Peyer's patch (tissue), 4 donors: Measurements from ENCODE around the gene C13orf46. TPM values are rescaled to one million over a fixed set of nuclear protein-coding genes. Genes with fewer than 3 reads are reported as not detected.
A peak's percentile ranks its signal among the peaks of the same experiment; 100 is the strongest.

Source experiments
- DNase-seq, 3 donors: peaks; one replicate each; pipeline ENCODE4 v3.0.0-alpha.2; 2017 to 2019
- H3K27ac ChIP-seq, 4 donors: fragments of 200-600 bp; sonication (generic); one replicate each; pipeline ENCODE4 v1.5.1; 2016 to 2019
- H3K27me3 ChIP-seq, 2 donors: fragments of 200-600 bp; sonication (generic); one replicate each; pipeline ENCODE4 v1.5.1; 2019
- H3K36me3 ChIP-seq, 3 donors: fragments of 200-600 bp; sonication (generic); one replicate each; pipeline ENCODE4 v1.5.1; 2016 to 2019
- H3K4me1 ChIP-seq, 4 donors: fragments of 200-600 bp; sonication (generic); one replicate each; pipeline ENCODE4 v1.5.1; 2016 to 2019
- H3K4me3 ChIP-seq, 4 donors: fragments of 200-600 bp; sonication (generic); 1 replicate in 3 of 4; 2 replicates in 1 of 4; pipeline ENCODE4 v1.5.1; 2016 to 2019; ENCODE audit warnings: mild to moderate bottlenecking in 1 of 4
- H3K9me3 ChIP-seq, 4 donors: fragments of 200-600 bp; sonication (generic); one replicate each; pipeline ENCODE4 v1.5.1; 2016 to 2019; ENCODE audit warnings: mild to moderate bottlenecking in 1 of 4
- POLR2A ChIP-seq, 2 donors: fragments of 450-650 bp; IDR thresholded peaks; one replicate each; pipeline ENCODE4 v1.5.1; 2017; ENCODE audit warnings: antibody characterized with exemption in 2 of 2, mild to moderate bottlenecking in 2 of 2, moderate library complexity in 2 of 2
- total RNA-seq, 4 donors: library from RNA; depleted of rRNA; stranded (reverse); fragments of >200 nt; gene quantifications; one replicate each; pipeline ENCODE4 v1.1.0, GENCODE V29; 2016
- TF ChIP-seq, protein P1 (sequence below), 6 experiments: fragments of 450-650 bp in 4 of 6; fragments of 200-600 bp in 2 of 6; sonication (generic) in 1 of 6; IDR thresholded peaks; one replicate each; pipeline ENCODE4 v1.5.1; 2017 to 2019; ENCODE audit warnings: antibody characterized with exemption in 6 of 6, mild to moderate bottlenecking in 3 of 6, moderate library complexity in 1 of 6

Gene C13orf46
- total RNA-seq, 4 donors from 2014 or later: 0.35 to 0.83 TPM; not detected in 2

DNA sequence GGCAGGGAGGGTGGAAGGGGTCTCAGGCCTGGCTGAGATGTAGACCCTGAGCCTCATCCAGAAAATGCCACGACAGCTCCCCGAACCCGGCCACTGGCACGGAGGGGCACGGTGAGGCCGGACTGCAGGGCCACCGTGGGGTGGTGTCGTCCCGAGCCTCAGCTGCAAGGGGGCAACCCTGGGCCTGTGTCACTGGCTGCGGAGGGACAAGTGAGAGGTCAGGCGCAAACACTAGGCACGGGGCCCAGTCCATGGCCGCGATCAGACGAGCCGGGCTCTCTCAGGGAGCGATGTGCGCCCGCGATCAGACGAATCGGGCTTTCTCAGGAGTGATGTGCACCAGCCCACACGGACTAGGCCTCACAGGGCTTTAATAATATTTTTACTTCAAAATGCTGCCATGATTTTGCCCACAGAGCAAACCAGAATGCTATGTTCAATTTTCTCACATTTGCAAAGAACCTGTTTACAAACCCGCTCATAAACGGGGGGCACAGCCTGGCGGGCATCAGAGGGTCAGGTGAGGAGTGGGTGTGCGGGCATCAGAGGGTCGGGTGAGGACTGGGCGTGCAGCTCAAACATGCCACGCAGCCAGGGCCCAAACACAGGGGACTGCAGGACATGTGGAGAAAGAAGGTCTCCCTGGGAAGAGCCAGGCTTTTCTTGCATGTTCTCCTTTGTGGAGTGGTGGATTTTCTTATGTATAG lies 42.6 kb upstream of the C13orf46 start:
- H3K27ac ChIP-seq: no peak overlapping the region
- no peaks in the 10 kb centered on the region for H3K4me1 ChIP-seq
- no peak overlapping the region for H3K4me3 ChIP-seq
- TF ChIP-seq POLR2A (IDR thresholded peaks at IDR 0.05): no peak
- TF ChIP-seq, protein P1, sequence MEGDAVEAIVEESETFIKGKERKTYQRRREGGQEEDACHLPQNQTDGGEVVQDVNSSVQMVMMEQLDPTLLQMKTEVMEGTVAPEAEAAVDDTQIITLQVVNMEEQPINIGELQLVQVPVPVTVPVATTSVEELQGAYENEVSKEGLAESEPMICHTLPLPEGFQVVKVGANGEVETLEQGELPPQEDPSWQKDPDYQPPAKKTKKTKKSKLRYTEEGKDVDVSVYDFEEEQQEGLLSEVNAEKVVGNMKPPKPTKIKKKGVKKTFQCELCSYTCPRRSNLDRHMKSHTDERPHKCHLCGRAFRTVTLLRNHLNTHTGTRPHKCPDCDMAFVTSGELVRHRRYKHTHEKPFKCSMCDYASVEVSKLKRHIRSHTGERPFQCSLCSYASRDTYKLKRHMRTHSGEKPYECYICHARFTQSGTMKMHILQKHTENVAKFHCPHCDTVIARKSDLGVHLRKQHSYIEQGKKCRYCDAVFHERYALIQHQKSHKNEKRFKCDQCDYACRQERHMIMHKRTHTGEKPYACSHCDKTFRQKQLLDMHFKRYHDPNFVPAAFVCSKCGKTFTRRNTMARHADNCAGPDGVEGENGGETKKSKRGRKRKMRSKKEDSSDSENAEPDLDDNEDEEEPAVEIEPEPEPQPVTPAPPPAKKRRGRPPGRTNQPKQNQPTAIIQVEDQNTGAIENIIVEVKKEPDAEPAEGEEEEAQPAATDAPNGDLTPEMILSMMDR (IDR thresholded peaks at IDR 0.05): no peak
- no peaks in the 10 kb centered on the region for H3K27me3 ChIP-seq
- no peak for DNase-seq
- no peaks in the 10 kb centered on the region for H3K9me3 ChIP-seq
- peaks cover 0 to 29% (median 0%) of the 10 kb centered on the region in 3 donors for H3K36me3 ChIP-seq

DNA sequence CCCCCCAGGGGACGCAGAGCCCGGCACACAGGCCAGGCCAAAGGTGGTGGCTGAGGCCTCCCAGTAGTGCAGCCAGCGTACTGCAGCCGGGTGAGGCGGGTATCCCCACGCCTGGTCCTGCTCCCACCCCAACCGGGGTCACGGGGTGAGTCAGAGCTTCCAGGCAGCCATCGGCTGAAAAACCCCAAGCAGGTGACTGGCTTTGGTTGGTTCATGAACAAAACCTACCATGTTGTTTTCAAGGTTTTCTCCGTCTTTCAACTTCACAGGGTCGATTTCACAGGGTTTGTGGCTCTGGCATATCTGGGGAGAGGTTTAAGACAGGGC lies 42.1 kb upstream of the C13orf46 start:
- TF ChIP-seq, protein P1 (IDR thresholded peaks at IDR 0.05): no peak
- no peak for TF ChIP-seq POLR2A (IDR thresholded peaks at IDR 0.05)
- H3K9me3 ChIP-seq: no peaks in the 10 kb centered on the region
- peaks cover 0 to 28% (median 0%) of the 10 kb centered on the region in 3 donors for H3K36me3 ChIP-seq
- no peaks in the 10 kb centered on the region for H3K4me1 ChIP-seq
- H3K27me3 ChIP-seq: no peaks in the 10 kb centered on the region
- H3K27ac ChIP-seq: no peak overlapping the region
- no peak overlapping the region for H3K4me3 ChIP-seq
- DNase-seq: no peak

DNA sequence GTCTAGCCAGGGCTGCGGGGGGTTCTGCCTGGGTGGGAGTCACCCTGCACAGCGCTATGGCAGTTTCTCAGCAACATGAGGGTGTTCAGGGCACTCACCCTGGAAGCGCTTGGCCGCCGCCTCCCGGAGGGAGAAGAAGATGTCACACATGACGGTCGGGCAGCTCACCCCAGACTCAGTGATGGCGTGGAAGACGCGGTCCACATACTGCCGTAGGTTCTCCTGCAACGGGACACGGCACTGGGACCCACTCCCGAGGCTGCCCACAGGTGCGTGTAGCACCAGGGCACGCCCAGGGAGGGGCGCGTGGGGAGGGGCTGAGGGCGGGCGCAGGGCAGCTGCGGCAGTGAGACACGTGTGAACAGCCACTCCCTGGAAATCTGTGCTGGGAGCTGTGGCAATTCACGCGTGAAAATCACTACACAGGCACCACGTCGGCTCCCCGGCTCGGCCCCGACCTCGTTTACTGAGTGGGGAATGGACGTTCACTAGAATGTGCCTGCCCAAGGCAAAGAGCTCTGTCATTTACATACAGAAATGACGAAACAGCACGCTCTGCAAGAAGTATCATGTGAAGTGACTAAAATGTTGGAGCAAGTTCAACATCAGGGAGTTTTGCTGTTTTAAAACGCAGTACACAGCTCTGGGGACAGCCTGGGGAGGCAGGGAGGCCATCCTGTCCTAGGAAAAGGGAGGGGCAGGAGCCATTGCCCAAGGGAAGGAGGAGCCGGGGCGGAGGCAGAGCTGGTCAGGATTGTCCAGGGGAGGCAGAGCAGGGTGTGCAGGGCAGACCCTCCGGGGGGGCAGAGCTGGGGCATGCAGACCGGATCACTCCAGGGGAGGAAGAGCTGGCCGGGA lies 41.5 kb upstream of the C13orf46 start:
- no peaks in the 10 kb centered on the region for H3K27me3 ChIP-seq
- peak overlapping the region in 1 of 4 donors; percentile 39 for H3K27ac ChIP-seq
- no peaks in the 10 kb centered on the region for H3K4me1 ChIP-seq
- TF ChIP-seq, protein P1 (IDR thresholded peaks at IDR 0.05): peak in 1 of 6 experiments; percentile 14
- TF ChIP-seq POLR2A (IDR thresholded peaks at IDR 0.05): no peak
- no peak overlapping the region for H3K4me3 ChIP-seq
- peaks cover 0 to 28% (median 0%) of the 10 kb centered on the region in 3 donors for H3K36me3 ChIP-seq
- DNase-seq: no peak
- no peaks in the 10 kb centered on the region for H3K9me3 ChIP-seq

DNA sequence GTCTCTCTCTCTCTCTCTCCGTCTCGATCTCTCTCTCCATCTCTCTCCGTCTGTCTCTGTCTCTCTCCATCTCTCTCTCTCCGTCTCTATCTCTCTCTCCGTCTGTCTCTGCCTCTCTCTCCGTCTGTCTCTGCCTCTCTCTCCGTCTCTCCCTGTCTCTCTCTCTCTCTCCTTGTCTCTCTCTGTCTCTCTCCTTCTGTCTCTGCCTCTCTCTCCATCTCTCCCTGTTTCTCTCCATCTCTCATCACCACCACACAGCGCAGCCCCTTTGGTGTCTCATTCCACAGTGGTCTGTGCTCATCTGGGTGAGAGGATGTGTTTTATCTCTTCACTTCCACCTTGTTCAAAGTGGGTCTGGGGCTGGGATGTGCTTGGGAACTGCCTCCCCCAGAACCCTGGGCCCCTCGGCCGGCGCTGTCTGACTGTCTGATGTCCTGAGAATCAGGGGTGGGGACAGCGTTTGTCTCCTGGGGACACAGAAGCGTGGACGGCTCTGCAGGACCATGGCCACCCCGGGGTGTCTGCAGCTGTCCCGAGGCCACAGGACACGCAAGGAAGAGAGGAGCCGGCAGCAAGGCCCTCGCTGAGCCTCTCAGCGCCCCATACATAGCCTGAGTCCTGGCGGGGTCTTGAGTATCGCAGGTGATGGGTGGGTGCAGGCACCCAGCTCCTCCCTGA lies 40.2 kb upstream of the C13orf46 start:
- peaks cover 0 to 41% (median 0%) of the 10 kb centered on the region in 3 donors for H3K36me3 ChIP-seq

DNA sequence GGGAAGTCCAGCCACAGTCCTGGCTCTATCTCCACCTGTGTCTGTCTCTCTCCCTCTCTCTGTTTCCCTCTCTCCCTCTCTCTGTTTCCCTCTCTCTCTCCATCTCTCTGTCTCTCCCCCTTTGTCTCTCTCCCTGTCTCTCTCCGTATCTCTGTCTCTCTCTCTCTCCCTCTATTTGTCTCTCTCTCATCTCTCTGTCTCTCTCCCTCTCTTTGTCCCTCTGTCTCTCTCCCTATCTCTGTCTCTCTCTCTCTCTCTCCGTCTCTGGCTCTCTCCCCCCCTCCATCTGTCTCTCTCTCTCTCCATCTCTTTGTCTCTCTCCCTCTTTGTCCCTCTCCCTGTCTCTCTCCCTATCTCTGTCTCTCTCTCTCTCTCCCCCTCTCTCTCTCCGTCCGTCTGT lies 39.5 kb upstream of the C13orf46 start:
- Histone ChIP-seq H3K4me3 (no peak overlapping the region), H3K36me3 (peaks cover 0 to 42% (median 0%) of the 10 kb centered on the region in 3 donors), H3K27me3 (no peaks in the 10 kb centered on the region), H3K9me3 (no peaks in the 10 kb centered on the region), H3K27ac (no peak overlapping the region), H3K4me1 (no peaks in the 10 kb centered on the region)
- TF ChIP-seq, protein P1 (IDR thresholded peaks at IDR 0.05): no peak
- no peak for TF ChIP-seq POLR2A (IDR thresholded peaks at IDR 0.05)
- no peak for DNase-seq

More for the DNA sequence above, 40.2 kb upstream of the C13orf46 start:
- H3K4me1 ChIP-seq: no peaks in the 10 kb centered on the region
- no peak for DNase-seq
- H3K9me3 ChIP-seq: no peaks in the 10 kb centered on the region
- no peak overlapping the region for H3K4me3 ChIP-seq
- no peak overlapping the region for H3K27ac ChIP-seq
- no peaks in the 10 kb centered on the region for H3K27me3 ChIP-seq
- TF ChIP-seq, protein P1 (IDR thresholded peaks at IDR 0.05): no peak
- TF ChIP-seq POLR2A (IDR thresholded peaks at IDR 0.05): no peak
